ENCODE measurements around the gene CHID1.

- no peak for TF ChIP-seq POLR2A (IDR thresholded peaks at IDR 0.05)
- TF ChIP-seq, protein P1, sequence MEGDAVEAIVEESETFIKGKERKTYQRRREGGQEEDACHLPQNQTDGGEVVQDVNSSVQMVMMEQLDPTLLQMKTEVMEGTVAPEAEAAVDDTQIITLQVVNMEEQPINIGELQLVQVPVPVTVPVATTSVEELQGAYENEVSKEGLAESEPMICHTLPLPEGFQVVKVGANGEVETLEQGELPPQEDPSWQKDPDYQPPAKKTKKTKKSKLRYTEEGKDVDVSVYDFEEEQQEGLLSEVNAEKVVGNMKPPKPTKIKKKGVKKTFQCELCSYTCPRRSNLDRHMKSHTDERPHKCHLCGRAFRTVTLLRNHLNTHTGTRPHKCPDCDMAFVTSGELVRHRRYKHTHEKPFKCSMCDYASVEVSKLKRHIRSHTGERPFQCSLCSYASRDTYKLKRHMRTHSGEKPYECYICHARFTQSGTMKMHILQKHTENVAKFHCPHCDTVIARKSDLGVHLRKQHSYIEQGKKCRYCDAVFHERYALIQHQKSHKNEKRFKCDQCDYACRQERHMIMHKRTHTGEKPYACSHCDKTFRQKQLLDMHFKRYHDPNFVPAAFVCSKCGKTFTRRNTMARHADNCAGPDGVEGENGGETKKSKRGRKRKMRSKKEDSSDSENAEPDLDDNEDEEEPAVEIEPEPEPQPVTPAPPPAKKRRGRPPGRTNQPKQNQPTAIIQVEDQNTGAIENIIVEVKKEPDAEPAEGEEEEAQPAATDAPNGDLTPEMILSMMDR (IDR thresholded peaks at IDR 0.05), result no peak
Measured at GRCh38 chr11:917426-917825, 6.8 kb upstream of the CHID1 start.

Measured in breast epithelium (tissue), 3 donors.